Measurements from ENCODE around the gene SLC4A2.

SLC4A2 gene

GRCh38 chr7:151095123-151095797 lies 35.9 kb downstream of the SLC4A2 start:
- DNase-seq (ENCODE audit: low spot score): no peak

GRCh38 chr7:151095828-151096475 lies 36.6 kb downstream of the SLC4A2 start:
- DNase-seq (ENCODE audit: low spot score): no peak

GRCh38 chr7:151099486-151100211 lies 40.3 kb downstream of the SLC4A2 start:
- no peak for DNase-seq (ENCODE audit: low spot score)

GRCh38 chr7:151100921-151101320 lies 41.5 kb downstream of the SLC4A2 start:
- DNase-seq (ENCODE audit: low spot score): no peak

GRCh38 chr7:151101621-151102396 lies 42.4 kb downstream of the SLC4A2 start:
- DNase-seq (ENCODE audit: low spot score): no peak

GRCh38 chr7:151102991-151103390 lies 43.6 kb downstream of the SLC4A2 start:
- DNase-seq (ENCODE audit: low spot score): no peak

GRCh38 chr7:151103973-151104372 lies 44.6 kb downstream of the SLC4A2 start:
- no peak for DNase-seq (ENCODE audit: low spot score)

GRCh38 chr7:151104411-151105235 lies 45.2 kb downstream of the SLC4A2 start:
- no peak for DNase-seq (ENCODE audit: low spot score)

GRCh38 chr7:151107882-151108281 lies 48.5 kb downstream of the SLC4A2 start:
- DNase-seq (ENCODE audit: low spot score): no peak

GRCh38 chr7:151109094-151110048 lies 50.0 kb downstream of the SLC4A2 start:
- no peak for DNase-seq (ENCODE audit: low spot score)

- DNase-seq (ENCODE audit: low spot score): no peak
Observed at GRCh38 chr7:151110236-151110940, 51.0 kb downstream of the SLC4A2 start.

GRCh38 chr7:151110941-151111645 lies 51.7 kb downstream of the SLC4A2 start:
- DNase-seq (ENCODE audit: low spot score): peak; percentile 81

GRCh38 chr7:151113344-151114150 lies 54.2 kb downstream of the SLC4A2 start:
- no peak for DNase-seq (ENCODE audit: low spot score)

GRCh38 chr7:151114151-151115090 lies 55.0 kb downstream of the SLC4A2 start:
- DNase-seq (ENCODE audit: low spot score): no peak

GRCh38 chr7:151115121-151115835 lies 55.9 kb downstream of the SLC4A2 start:
- no peak for DNase-seq (ENCODE audit: low spot score)

GRCh38 chr7:151115836-151116418 lies 56.5 kb downstream of the SLC4A2 start:
- DNase-seq (ENCODE audit: low spot score): no peak
